H9 (cell line): ENCODE data around the gene KCND2. TPM values are rescaled to one million over a fixed set of nuclear protein-coding genes. Genes with fewer than 3 reads are reported as not detected.

Source experiments
- DNase-seq: peaks from one replicate; pipeline ENCODE4 v3.0.0-alpha.2; 2017
- H2AFZ ChIP-seq: one replicate; pipeline ENCODE4 v1.6.1; 2013; ENCODE audit warnings: mild to moderate bottlenecking, low read length, control low read depth, moderate library complexity
- H2AK5ac ChIP-seq: 2 replicates; pipeline ENCODE4 v1.6.1; 2013; ENCODE audit warnings: low read length, control low read depth, mixed read lengths; ENCODE audit not compliant: insufficient read length
- H2BK120ac ChIP-seq: one replicate; pipeline ENCODE4 v1.6.1; 2013; ENCODE audit warnings: low read depth, mild to moderate bottlenecking, low read length, control low read depth, inconsistent platforms; ENCODE audit not compliant: poor library complexity, severe bottlenecking
- H2BK12ac ChIP-seq: 2 replicates; pipeline ENCODE4 v1.6.1; 2013; ENCODE audit warnings: low read length, control low read depth, mixed read lengths, low read depth; ENCODE audit not compliant: insufficient read length
- H2BK15ac ChIP-seq: 2 replicates; pipeline ENCODE4 v1.6.1; 2013; ENCODE audit warnings: low read depth, low read length, control low read depth
- H2BK20ac ChIP-seq: one replicate; pipeline ENCODE4 v1.6.1; 2013; ENCODE audit warnings: low read depth, mild to moderate bottlenecking, low read length, control low read depth, inconsistent platforms; ENCODE audit not compliant: poor library complexity, severe bottlenecking
- H2BK5ac ChIP-seq: 2 replicates; pipeline ENCODE4 v1.6.1; 2013; ENCODE audit warnings: low read length, control low read depth, mixed read lengths; ENCODE audit not compliant: insufficient read length
- H3K14ac ChIP-seq: 2 replicates; pipeline ENCODE4 v1.6.1; 2013; ENCODE audit warnings: low read length, control low read depth; ENCODE audit not compliant: insufficient read depth
- H3K18ac ChIP-seq: 2 replicates; pipeline ENCODE4 v1.6.1; 2013; ENCODE audit warnings: low read depth, mild to moderate bottlenecking, mixed read lengths, low read length, control low read depth; ENCODE audit not compliant: insufficient read length
- H3K23ac ChIP-seq: 2 replicates; pipeline ENCODE4 v1.6.1; 2013; ENCODE audit warnings: low read length, control low read depth, mixed read lengths, low read depth; ENCODE audit not compliant: insufficient read length
- H3K23me2 ChIP-seq: 2 replicates; pipeline ENCODE4 v1.6.1; 2013; ENCODE audit warnings: low read depth, mild to moderate bottlenecking, mixed read lengths, low read length, control low read depth; ENCODE audit not compliant: insufficient read length, poor library complexity, severe bottlenecking
- H3K27ac ChIP-seq: 2 replicates; pipeline ENCODE4 v1.5.1; 2013; ENCODE audit warnings: low read length, control low read depth, mixed read lengths, low read depth; ENCODE audit not compliant: insufficient read length
- H3K27me3 ChIP-seq: 2 replicates; pipeline ENCODE4 v1.6.1; 2013; ENCODE audit warnings: low read length, control low read depth, inconsistent platforms; ENCODE audit not compliant: insufficient read depth
- H3K4ac ChIP-seq: 2 replicates; pipeline ENCODE4 v1.6.1; 2013; ENCODE audit warnings: low read depth, mild to moderate bottlenecking, control low read depth, inconsistent platforms, low read length, moderate library complexity
- H3K4me1 ChIP-seq: 2 replicates; pipeline ENCODE4 v1.6.1; 2013; ENCODE audit warnings: low read length, control low read depth, inconsistent platforms; ENCODE audit not compliant: insufficient read depth
- H3K4me2 ChIP-seq: 2 replicates; pipeline ENCODE4 v1.6.1; 2013; ENCODE audit warnings: low read length, control low read depth, mixed read lengths; ENCODE audit not compliant: insufficient read length, insufficient read depth
- H3K56ac ChIP-seq: 2 replicates; pipeline ENCODE4 v1.6.1; 2013; ENCODE audit warnings: low read depth, mild to moderate bottlenecking, mixed read lengths, low read length, control low read depth; ENCODE audit not compliant: insufficient read length
- H3K79me1 ChIP-seq: 2 replicates; pipeline ENCODE4 v1.6.1; 2013; ENCODE audit warnings: low read depth, mild to moderate bottlenecking, moderate library complexity, low read length, control low read depth, inconsistent platforms; ENCODE audit not compliant: insufficient read depth, poor library complexity, severe bottlenecking
- H3K79me2 ChIP-seq: 2 replicates; pipeline ENCODE4 v1.6.1; 2013; ENCODE audit warnings: low read length, control low read depth, inconsistent platforms; ENCODE audit not compliant: insufficient read depth
- H3K9ac ChIP-seq: 2 replicates; pipeline ENCODE4 v1.6.1; 2013; ENCODE audit warnings: low read length, control low read depth, mixed read lengths; ENCODE audit not compliant: insufficient read length; ENCODE audit errors: extremely low read depth
- H3K9me3 ChIP-seq: one replicate; pipeline ENCODE4 v1.6.1; 2013; ENCODE audit warnings: low read depth, low read length, inconsistent platforms; ENCODE audit not compliant: control insufficient read depth
- H3T11ph ChIP-seq: one replicate; pipeline ENCODE4 v1.6.1; 2013; ENCODE audit warnings: mild to moderate bottlenecking, low read length, control low read depth, inconsistent platforms
- H4K20me1 ChIP-seq: one replicate; pipeline ENCODE4 v1.6.1; 2013; ENCODE audit not compliant: control insufficient read depth, insufficient read length, insufficient read depth
- H4K5ac ChIP-seq: 2 replicates; pipeline ENCODE4 v1.6.1; 2013; ENCODE audit warnings: low read depth, mild to moderate bottlenecking, mixed read lengths, low read length, control low read depth; ENCODE audit not compliant: insufficient read length
- H4K8ac ChIP-seq: replicated peaks from 2 replicates; pipeline ENCODE4 v1.6.1; 2013; ENCODE audit warnings: low read length, control low read depth, mixed read lengths, low read depth; ENCODE audit not compliant: insufficient read length
- H4K91ac ChIP-seq: 2 replicates; pipeline ENCODE4 v1.6.1; 2013; ENCODE audit warnings: low read depth, mild to moderate bottlenecking, moderate library complexity, mixed read lengths, low read length, control low read depth; ENCODE audit not compliant: insufficient read length
- H3K27ac Mint-ChIP-seq, 3 experiments: 2 replicates in 2 of 3; 3 replicates in 1 of 3; pipeline ENCODE4 v1.8.0; 2020 to 2021; ENCODE audit warnings: mixed read lengths in 3 of 3, mild to moderate bottlenecking in 1 of 3, moderate library complexity in 1 of 3
- H3K27me3 Mint-ChIP-seq: 2 replicates; pipeline ENCODE4 v1.8.0; 2021; ENCODE audit warnings: low read depth, mild to moderate bottlenecking, moderate library complexity, mixed read lengths
- H3K36me3 Mint-ChIP-seq, 3 experiments: 2 replicates in 2 of 3; 3 replicates in 1 of 3; pipeline ENCODE4 v1.8.0; 2020 to 2021; ENCODE audit warnings: low read depth in 3 of 3, mixed read lengths in 3 of 3; ENCODE audit not compliant: insufficient read depth in 1 of 3
- H3K4me1 Mint-ChIP-seq, 2 experiments: 2 replicates each; pipeline ENCODE4 v1.8.0; 2020; ENCODE audit warnings: mixed read lengths in 2 of 2
- H3K4me3 Mint-ChIP-seq, 2 experiments: 2 replicates in 1 of 2; 3 replicates in 1 of 2; pipeline ENCODE4 v1.8.0; 2020 to 2021; ENCODE audit warnings: mild to moderate bottlenecking in 2 of 2, mixed read lengths in 2 of 2, moderate library complexity in 1 of 2
- H3K9me3 Mint-ChIP-seq, 2 experiments: 2 replicates in 1 of 2; 3 replicates in 1 of 2; pipeline ENCODE4 v1.8.0; 2020; ENCODE audit warnings: mild to moderate bottlenecking in 2 of 2, mixed read lengths in 2 of 2, moderate library complexity in 1 of 2
- WGBS: extraction: QIAGEN DNeasy Blood & Tissue Kit; methylation state at CpG from one replicate; pipeline ENCODE4 v1.1.7; 2013; ENCODE audit warnings: missing lambda C conversion rate, low lambda C conversion rate, mixed read lengths; ENCODE audit not compliant: insufficient read length; ENCODE audit errors: extremely low coverage; 5-methylcytosine and 5-hydroxymethylcytosine counted together
- total RNA-seq: library from RNA; stranded (reverse); gene quantifications from 2 replicates; pipeline ENCODE4 v1.2.1, GENCODE V29; 2021
- TF ChIP-seq, protein P1 (sequence below): fragments of 200-600 bp; sonication (generic); conservative IDR thresholded peaks from 3 replicates; pipeline ENCODE4 v1.8.0; 2021; ENCODE audit warnings: antibody characterized with exemption, mild to moderate bottlenecking

The KCND2 gene
- total RNA-seq, 1 experiment from 2014 or later = 6.4 TPM

DNA sequence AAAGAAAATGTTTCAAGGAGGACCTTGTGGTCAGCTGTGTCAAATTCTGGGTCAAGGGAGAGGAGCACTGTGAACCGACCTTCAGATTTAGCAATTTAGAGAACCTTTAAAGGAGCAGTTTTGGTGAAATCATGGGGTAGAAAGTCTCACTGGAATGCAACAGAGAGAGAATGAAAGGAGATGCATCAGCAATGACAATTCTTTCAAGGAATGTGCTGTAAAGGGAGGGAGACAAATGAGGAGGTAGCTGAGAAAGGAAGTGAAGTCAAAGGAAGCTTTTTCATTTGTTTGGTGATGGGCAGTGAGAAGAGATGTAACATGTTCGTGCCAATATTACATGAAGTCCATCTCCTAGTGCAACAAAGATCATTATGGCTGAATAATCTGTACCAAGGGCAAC is 418.9 kb downstream of the KCND2 start:
- no peak overlapping the region for H2BK15ac ChIP-seq
- no peak overlapping the region for H2BK20ac ChIP-seq
- no peak overlapping the region for H3K27ac ChIP-seq
- Mint-ChIP-seq H3K27ac (peak overlapping the region in 2 of 3 experiments; percentile 31 to 76; a peak in 3 of 7 replicates), H3K27me3 (no peaks in the 10 kb centered on the region), H3K9me3 (peaks cover 3 to 6% of the 10 kb centered on the region in 2 experiments; a peak in 3 of 5 replicates), H3K4me3 (no peak overlapping the region), H3K36me3 (peaks cover 1 to 6% (median 2%) of the 10 kb centered on the region in 3 experiments; a peak in 3 of 7 replicates), H3K4me1 (peaks cover 12 to 17% of the 10 kb centered on the region in 2 experiments)
- no peaks in the 10 kb centered on the region for H3K27me3 ChIP-seq
- H2AFZ ChIP-seq = no peak overlapping the region
- no peaks in the 10 kb centered on the region for H3K79me2 ChIP-seq
- H3K14ac ChIP-seq = no peak overlapping the region
- H3K56ac ChIP-seq = no peak overlapping the region
- WGBS = no CpG with 5 or more reads among the region's 2 CpGs
- no peaks in the 10 kb centered on the region for H3K79me1 ChIP-seq
- no peaks in the 10 kb centered on the region for H3K9me3 ChIP-seq
- TF ChIP-seq, protein P1, sequence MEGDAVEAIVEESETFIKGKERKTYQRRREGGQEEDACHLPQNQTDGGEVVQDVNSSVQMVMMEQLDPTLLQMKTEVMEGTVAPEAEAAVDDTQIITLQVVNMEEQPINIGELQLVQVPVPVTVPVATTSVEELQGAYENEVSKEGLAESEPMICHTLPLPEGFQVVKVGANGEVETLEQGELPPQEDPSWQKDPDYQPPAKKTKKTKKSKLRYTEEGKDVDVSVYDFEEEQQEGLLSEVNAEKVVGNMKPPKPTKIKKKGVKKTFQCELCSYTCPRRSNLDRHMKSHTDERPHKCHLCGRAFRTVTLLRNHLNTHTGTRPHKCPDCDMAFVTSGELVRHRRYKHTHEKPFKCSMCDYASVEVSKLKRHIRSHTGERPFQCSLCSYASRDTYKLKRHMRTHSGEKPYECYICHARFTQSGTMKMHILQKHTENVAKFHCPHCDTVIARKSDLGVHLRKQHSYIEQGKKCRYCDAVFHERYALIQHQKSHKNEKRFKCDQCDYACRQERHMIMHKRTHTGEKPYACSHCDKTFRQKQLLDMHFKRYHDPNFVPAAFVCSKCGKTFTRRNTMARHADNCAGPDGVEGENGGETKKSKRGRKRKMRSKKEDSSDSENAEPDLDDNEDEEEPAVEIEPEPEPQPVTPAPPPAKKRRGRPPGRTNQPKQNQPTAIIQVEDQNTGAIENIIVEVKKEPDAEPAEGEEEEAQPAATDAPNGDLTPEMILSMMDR = no peak
- no peak overlapping the region for H2BK5ac ChIP-seq
- no peak overlapping the region for H3K23ac ChIP-seq
- H3K4me2 ChIP-seq = no peak overlapping the region
- no peak overlapping the region for H3K9ac ChIP-seq
- H3K23me2 ChIP-seq = no peaks in the 10 kb centered on the region
- H4K8ac ChIP-seq = no peak overlapping the region
- H3K18ac ChIP-seq = no peak overlapping the region
- no peaks in the 10 kb centered on the region for H4K20me1 ChIP-seq
- H4K5ac ChIP-seq = no peak overlapping the region
- no peak overlapping the region for H3T11ph ChIP-seq
- H3K4me1 ChIP-seq = 0 out of 2 replicates have a peak, but pooled peaks cover 4% of the 10 kb centered on the region
- H2AK5ac ChIP-seq = no peak overlapping the region
- H4K91ac ChIP-seq = no peak overlapping the region
- H3K4ac ChIP-seq = no peak overlapping the region
- H2BK12ac ChIP-seq = no peak overlapping the region
- no peak overlapping the region for H2BK120ac ChIP-seq
- no peak for DNase-seq
